Transverse colon (tissue), 4 donors: Measurements from ENCODE around the gene KLF15.

Experiments
- CTCF ChIP-seq, 5 experiments: fragments of 200-600 bp in 3 of 5; fragments of 450-650 bp in 2 of 5; sonication (generic) in 3 of 5; IDR thresholded peaks; 1 replicate in 2 of 5; 2 replicates in 3 of 5; pipeline ENCODE4 v1.5.1; 2016 to 2017; ENCODE audit warnings: antibody characterized with exemption in 5 of 5, inconsistent platforms in 3 of 5, mild to moderate bottlenecking in 2 of 5, moderate library complexity in 1 of 5
- EP300 ChIP-seq: sonication (generic); formaldehyde crosslinking; IDR thresholded peaks from one replicate; pipeline ENCODE4 v1.6.1; 2017; ENCODE audit warnings: antibody characterized with exemption, low read depth
- POLR2A ChIP-seq: fragments of 450-650 bp; IDR thresholded peaks from one replicate; pipeline ENCODE4 v1.6.1; 2016; ENCODE audit warnings: antibody characterized with exemption, mild to moderate bottlenecking, moderate library complexity
- POLR2AphosphoS5 ChIP-seq, 3 donors: sonication (generic); formaldehyde crosslinking; IDR thresholded peaks; one replicate each; pipeline ENCODE4 v1.6.1; 2016; ENCODE audit warnings: antibody characterized with exemption in 3 of 3

GRCh38 chr3:126311338-126311978 lies 45.8 kb downstream of the KLF15 start:
- TF ChIP-seq CTCF (IDR thresholded peaks at IDR 0.05) (no peak), POLR2A (no peak), EP300 (no peak), POLR2AphosphoS5 (IDR thresholded peaks at IDR 0.05) (no peak)
